SJSA1 (cell line): ENCODE measurements around the gene TNFAIP8L3. TPM values are rescaled to one million over a fixed set of nuclear protein-coding genes. Genes with fewer than 3 reads are reported as not detected.
"Not testable (repeated sequence)": the region's sequence is repeated elsewhere in the genome, so short reads cannot be mapped to it uniquely, and the experiment has no call there.

Experiments used
- DNase-seq, 2 experiments: peaks; one replicate each; pipeline ENCODE4 v3.0.0-alpha.2; 2015 to 2020; ENCODE audit warnings: low spot score in 2 of 2, low read depth in 1 of 2
- H3K27ac ChIP-seq: fragments of 250-450 bp; sonication (Bioruptor Pico); 2 replicates; pipeline ENCODE4 v1.5.1; 2020; ENCODE audit warnings: mild to moderate bottlenecking, moderate library complexity
- H3K27me3 ChIP-seq: fragments of 250-450 bp; sonication (Bioruptor Pico); replicated peaks from 2 replicates; pipeline ENCODE4 v1.5.1; 2020; ENCODE audit warnings: mild to moderate bottlenecking, moderate library complexity
- H3K36me3 ChIP-seq: fragments of 250-450 bp; sonication (Bioruptor Pico); 2 replicates; pipeline ENCODE4 v1.5.1; 2020; ENCODE audit warnings: mild to moderate bottlenecking
- H3K4me1 ChIP-seq: fragments of 250-450 bp; sonication (Bioruptor Pico); replicated peaks from 2 replicates; pipeline ENCODE4 v1.6.1; 2021; ENCODE audit warnings: mild to moderate bottlenecking
- H3K4me3 ChIP-seq: fragments of 250-450 bp; sonication (Bioruptor Pico); 2 replicates; pipeline ENCODE4 v1.5.1; 2020; ENCODE audit warnings: mild to moderate bottlenecking
- H3K9me3 ChIP-seq: fragments of 250-450 bp; sonication (Bioruptor Pico); replicated peaks from 2 replicates; pipeline ENCODE4 v1.5.1; 2020; ENCODE audit warnings: mild to moderate bottlenecking
- total RNA-seq: library from RNA; depleted of rRNA; stranded (reverse); fragments of >200 nt; shearing (Covaris generic); gene quantifications from 2 replicates; pipeline ENCODE4 v1.2.3, GENCODE V29; 2014

TNFAIP8L3 gene
- total RNA-seq, 1 experiment from 2014 or later, result not detected

DNA sequence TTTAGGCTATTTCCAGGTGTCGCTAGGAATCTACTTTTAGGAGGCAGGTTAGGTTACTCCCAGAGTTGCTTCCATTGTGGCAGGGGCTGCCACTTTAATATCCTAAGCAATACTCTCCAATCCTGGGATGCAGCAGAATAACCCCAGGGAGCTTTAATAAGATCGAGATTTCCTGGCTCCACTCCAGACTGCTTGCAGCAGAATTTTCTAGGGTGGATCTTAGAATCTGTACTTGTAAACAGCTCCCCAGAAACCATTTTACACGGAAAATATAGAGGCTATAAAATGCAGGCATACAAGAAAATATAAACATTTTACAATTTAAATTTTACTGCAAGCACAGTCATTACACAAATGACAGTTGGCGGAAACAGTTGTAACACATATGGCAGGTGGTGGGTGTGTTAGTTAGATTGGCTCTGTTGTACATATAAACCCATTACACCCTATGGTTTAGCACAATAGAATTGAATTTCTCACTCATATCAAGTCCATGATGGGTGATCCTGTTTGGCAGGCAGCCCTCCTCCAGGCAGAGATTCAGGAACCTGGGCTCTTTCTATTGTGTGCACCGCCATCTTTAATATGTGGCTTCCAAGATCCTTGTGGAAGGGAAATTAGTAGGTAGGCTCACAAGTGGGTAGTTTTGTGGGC lies 35.0 kb upstream of the TNFAIP8L3 start:
- H3K4me1 ChIP-seq, result peaks cover 17% of the 10 kb centered on the region
- DNase-seq, result no peak
- no peak overlapping the region for H3K4me3 ChIP-seq

DNA sequence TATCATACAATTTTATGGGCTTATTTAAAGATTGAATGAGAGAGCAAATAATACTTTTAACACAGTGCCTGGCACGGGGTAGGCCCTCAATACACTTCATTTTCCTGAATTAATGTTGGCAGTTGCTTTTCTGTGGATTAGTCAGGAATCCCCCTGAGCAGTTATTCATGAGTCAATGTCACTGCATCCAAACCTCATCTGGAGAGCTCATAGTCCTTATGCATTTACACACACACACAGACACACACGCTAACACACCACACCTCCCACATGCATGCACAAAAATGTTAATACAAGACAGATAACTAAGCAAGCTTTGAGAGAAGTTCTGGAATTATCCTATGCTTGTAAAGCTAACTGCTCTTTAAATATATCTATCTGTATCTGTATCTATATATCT lies 34.0 kb upstream of the TNFAIP8L3 start:
- no peaks in the 10 kb centered on the region for H3K36me3 ChIP-seq
- H3K27ac ChIP-seq, result no peak overlapping the region

More for the DNA sequence above, 35.0 kb upstream of the TNFAIP8L3 start:
- Histone ChIP-seq H3K27me3 (no peaks in the 10 kb centered on the region), H3K9me3 (no peaks in the 10 kb centered on the region), H3K27ac (no peak overlapping the region), H3K36me3 (no peaks in the 10 kb centered on the region)

DNA sequence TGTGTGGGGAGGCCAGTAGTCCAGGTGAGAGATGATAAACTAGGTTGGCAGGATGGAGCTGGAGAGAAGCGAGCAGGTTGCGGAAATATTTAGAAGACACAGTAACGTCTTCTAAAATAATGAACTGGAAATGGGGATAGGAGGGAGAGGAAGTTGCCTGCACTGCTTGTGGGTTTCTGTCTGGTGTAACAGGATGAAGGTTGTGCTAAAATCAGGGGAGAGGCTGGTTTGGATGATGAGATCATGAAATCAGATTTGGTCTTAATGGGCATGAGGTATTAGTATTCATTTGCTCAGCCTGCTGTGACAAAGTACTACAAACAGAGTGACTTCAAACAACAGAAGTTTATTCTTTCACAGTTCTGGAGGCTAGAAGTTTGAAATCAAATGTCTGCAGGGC lies 32.1 kb upstream of the TNFAIP8L3 start:
- no peaks in the 10 kb centered on the region for H3K36me3 ChIP-seq
- no peaks in the 10 kb centered on the region for H3K9me3 ChIP-seq
- no peak overlapping the region for H3K4me3 ChIP-seq
- H3K27ac ChIP-seq, result no peak overlapping the region
- DNase-seq, result no peak
- H3K4me1 ChIP-seq, result peaks cover 3% of the 10 kb centered on the region
- H3K27me3 ChIP-seq, result no peaks in the 10 kb centered on the region

More for the DNA sequence above, 34.0 kb upstream of the TNFAIP8L3 start:
- DNase-seq, result no peak
- Histone ChIP-seq H3K9me3 (no peaks in the 10 kb centered on the region), H3K27me3 (no peaks in the 10 kb centered on the region), H3K4me3 (no peak overlapping the region), H3K4me1 (peaks cover 17% of the 10 kb centered on the region)

DNA sequence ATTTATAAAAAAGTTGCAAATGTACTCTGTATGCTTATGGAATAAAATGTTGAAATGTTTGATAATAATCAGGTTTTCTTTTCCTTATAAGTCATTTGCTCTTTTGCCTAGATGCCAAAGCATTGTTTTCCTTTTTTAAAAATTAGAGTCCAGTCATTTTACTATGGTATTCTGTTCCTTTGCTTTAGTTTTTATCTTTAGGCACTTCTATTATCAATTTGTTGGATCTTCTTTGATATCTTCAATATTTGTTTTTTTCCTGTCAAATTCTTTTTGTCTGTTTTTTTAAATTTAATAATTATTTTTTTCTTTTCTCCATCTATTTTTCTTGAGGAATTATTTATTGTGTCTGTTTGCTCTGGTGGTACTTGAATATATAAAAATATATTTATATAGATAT lies 28.3 kb upstream of the TNFAIP8L3 start:
- H3K27ac ChIP-seq, H3K9me3 ChIP-seq, H3K36me3 ChIP-seq, H3K4me3 ChIP-seq, H3K27me3 ChIP-seq, H3K4me1 ChIP-seq, DNase-seq: not testable (repeated sequence)

DNA sequence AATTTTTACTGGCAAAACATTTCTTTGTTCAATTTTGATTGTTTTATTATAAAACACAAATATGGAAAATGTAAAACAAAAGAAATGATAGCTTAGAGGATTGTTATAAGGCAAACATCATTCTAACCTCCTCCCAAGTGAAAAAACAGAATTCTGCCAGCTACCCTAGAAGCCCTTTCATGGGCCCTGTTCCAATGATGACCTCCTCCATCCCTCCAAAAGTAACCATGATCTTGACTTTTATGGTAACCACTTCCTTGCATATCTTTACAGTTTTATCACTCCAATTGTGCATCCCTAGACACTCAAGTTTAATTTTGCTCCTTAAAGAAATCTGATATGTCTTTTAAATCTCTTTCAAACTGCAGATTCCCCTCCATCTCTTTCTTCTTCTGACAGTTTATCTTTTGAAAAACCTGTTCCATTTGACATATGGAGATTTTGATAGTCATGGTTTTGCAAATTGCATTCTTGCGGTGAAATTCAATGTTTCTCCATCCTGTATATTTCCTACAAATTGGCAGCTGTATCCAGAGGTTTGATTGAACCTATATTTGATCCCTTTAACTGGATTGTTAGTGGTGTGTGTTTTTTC lies 27.0 kb upstream of the TNFAIP8L3 start:
- H3K36me3 ChIP-seq, result no peaks in the 10 kb centered on the region
- no peak for DNase-seq
- no peak overlapping the region for H3K4me3 ChIP-seq
- peaks cover 9% of the 10 kb centered on the region; the same call in 1 of the 2 replicates for H3K4me1 ChIP-seq
- H3K27me3 ChIP-seq, result no peaks in the 10 kb centered on the region
- no peak overlapping the region for H3K27ac ChIP-seq
- no peaks in the 10 kb centered on the region for H3K9me3 ChIP-seq

DNA sequence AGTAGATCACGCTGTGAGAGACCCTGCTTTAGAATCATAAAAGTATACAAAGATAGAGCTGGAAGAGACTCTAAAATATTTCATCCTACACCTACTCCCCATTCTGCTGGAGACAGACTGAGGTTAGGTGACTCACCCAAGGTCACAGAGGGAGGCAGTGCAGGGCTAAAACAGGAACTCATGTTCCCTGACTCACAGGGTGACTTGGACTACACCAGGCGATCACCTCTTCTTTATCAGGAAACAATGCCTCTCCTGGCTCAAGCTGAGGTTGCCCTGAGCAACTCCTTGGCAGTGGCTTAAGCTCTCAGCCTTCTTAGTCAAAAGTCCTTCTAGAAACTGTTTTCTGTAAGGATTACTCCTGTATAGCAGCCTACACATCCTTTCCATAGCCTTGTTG lies 26.4 kb upstream of the TNFAIP8L3 start:
- DNase-seq, result peak; percentile 28 to 55
- Histone ChIP-seq H3K4me1 (peaks cover 9% of the 10 kb centered on the region; the same call in 1 of the 2 replicates), H3K4me3 (no peak overlapping the region), H3K9me3 (no peaks in the 10 kb centered on the region), H3K27ac (no peak overlapping the region), H3K27me3 (no peaks in the 10 kb centered on the region), H3K36me3 (no peaks in the 10 kb centered on the region)

DNA sequence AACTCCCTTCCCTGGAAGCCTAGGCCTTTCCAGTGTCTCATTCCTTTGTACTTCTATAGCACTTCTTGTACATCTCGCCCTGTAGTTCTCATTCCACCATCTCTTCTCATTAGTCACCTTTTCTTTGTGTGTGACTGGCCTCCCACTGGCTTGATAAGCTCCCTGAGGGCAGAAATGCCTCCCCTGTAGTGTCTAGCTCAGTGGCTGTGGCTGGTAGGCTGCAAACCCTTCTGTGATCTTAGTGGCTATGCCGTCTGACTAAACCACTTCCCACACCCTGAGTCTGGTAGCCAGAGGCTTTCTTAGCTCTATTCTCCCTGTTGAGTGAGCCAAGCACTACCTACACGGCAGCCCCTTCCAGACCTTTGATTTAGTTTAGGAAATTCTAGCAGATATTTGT lies 24.4 kb upstream of the TNFAIP8L3 start:
- no peaks in the 10 kb centered on the region for H3K9me3 ChIP-seq
- H3K27me3 ChIP-seq, result no peaks in the 10 kb centered on the region
- H3K36me3 ChIP-seq, result no peaks in the 10 kb centered on the region
- DNase-seq, result no peak
- peaks cover 9% of the 10 kb centered on the region; the same call in 1 of the 2 replicates for H3K4me1 ChIP-seq
- no peak overlapping the region for H3K4me3 ChIP-seq
- no peak overlapping the region for H3K27ac ChIP-seq

DNA sequence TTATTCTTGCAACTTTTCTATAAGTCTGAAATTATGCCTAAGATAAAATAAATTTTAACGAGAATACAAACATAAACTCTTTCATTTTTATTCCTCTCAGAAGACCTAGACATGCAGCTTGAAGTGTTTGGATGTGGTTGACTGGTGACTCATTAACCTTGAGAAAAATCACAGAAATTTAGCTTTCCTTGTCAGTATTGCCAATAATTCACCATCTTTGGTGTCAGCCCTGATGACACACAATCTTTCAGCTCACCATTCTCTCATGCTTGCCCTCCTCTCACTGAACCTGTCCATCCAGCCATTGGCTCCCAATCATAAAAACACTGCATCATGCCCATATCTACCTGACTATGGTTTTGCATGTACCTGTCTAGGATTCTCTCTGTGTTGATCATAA lies 22.6 kb upstream of the TNFAIP8L3 start:
- DNase-seq, result no peak
- H3K36me3 ChIP-seq, result no peaks in the 10 kb centered on the region
- H3K27ac ChIP-seq, result no peak overlapping the region
- H3K4me3 ChIP-seq, result no peak overlapping the region
- peaks cover 9% of the 10 kb centered on the region; the same call in 1 of the 2 replicates for H3K4me1 ChIP-seq
- no peaks in the 10 kb centered on the region for H3K27me3 ChIP-seq
- H3K9me3 ChIP-seq, result no peaks in the 10 kb centered on the region

DNA sequence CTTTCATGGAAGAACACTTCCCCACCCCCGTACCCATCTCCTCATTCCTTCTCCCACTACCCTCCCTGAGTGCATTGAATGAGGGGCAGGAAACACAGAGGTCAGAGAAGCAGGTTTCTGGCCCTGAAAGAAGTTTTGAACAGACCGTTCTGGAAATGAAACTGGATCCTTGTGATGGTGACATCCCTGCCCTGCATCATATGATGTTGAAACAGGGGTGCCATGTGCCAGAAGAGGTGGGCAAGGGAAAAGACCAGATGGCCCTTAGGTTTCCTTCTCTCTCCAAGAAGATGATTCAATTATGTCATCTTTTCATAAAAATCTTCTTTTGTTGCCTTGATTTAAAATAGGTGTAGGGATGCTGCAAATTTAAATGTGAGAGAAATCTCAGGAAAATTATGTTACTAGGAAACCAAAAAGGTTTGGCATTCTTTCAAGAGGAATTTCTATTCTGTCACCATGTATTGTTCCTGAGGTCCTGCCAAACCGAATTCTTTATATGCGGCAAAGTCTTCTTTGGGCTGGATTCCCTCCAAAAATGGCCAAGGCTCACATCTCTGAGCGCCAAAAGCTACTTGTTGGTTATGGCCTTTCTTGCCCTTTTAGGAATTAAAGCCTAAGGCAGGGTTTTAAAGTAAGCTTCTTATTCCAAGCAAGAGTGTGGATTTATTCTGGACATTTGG lies 19.9 kb upstream of the TNFAIP8L3 start:
- Histone ChIP-seq H3K4me3 (no peak overlapping the region), H3K4me1 (no peaks in the 10 kb centered on the region), H3K36me3 (no peaks in the 10 kb centered on the region), H3K27ac (no peak overlapping the region), H3K27me3 (no peaks in the 10 kb centered on the region), H3K9me3 (no peaks in the 10 kb centered on the region)
- DNase-seq, result no peak

DNA sequence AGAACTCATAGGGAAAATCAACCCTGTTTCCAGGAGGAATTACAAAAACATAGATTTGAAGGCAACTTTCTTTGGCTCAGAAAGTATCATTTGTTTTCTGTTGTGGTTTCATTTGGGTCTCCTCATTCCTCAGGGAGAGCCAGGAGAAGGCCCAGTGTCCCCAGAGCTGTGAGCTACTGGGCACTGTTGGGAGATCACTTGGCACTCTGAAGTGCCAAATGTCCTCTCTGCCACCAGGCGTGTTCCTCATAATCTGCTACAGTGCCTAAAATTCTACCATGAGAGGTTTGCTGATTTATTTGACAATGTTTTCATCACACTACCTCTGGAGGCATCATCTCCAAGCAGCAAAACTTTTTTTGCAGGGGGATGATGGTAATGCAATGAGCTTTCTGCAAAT lies 17.4 kb upstream of the TNFAIP8L3 start:
- Histone ChIP-seq H3K9me3 (no peaks in the 10 kb centered on the region), H3K36me3 (no peaks in the 10 kb centered on the region), H3K4me3 (no peak overlapping the region), H3K27me3 (no peaks in the 10 kb centered on the region), H3K27ac (no peak overlapping the region), H3K4me1 (no peaks in the 10 kb centered on the region)
- no peak for DNase-seq

DNA sequence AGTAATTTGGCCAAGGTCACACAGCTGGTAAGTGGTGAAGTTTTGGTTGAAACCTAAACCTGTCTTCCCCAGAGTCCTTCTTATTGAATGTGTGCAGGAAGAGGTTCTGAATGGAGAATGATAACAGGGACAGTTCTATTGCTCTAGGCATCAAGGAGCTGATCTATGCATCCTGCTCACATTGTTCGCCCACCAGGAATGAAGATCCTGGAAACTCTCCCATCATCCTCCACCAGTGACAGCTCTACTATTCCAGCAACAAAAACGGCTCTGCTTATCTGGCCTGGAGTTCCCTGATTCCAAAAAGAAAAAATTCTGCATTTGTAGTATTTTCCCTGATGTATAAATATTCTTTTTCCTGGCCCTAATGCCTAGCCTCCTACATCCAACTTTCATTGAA lies 16.4 kb upstream of the TNFAIP8L3 start:
- Histone ChIP-seq H3K27me3 (no peaks in the 10 kb centered on the region), H3K9me3 (no peaks in the 10 kb centered on the region), H3K36me3 (no peaks in the 10 kb centered on the region), H3K4me1 (no peaks in the 10 kb centered on the region), H3K4me3 (no peak overlapping the region), H3K27ac (no peak overlapping the region)
- no peak for DNase-seq

DNA sequence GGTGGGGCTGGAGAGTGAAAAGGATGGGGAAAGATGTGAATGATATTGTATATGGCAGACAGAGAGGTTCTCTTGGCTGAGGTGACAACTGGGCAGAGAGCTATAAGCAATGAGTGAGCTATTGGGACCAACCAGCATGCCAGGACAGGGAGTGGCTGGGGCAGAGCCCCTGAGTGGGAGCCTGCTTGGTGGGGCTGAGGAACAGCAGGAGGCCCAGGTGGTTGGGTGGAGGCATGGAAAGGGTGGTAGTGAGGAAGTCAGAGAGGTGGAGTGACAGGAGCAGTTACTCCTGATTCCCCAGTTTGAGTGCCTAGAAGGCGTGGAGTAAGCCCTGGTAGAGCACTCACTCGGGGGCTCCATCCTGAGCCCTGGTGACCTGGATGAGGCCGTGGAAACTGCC lies 15.5 kb upstream of the TNFAIP8L3 start:
- Histone ChIP-seq H3K27me3 (no peaks in the 10 kb centered on the region), H3K9me3 (no peaks in the 10 kb centered on the region), H3K4me1 (no peaks in the 10 kb centered on the region), H3K4me3 (no peak overlapping the region), H3K36me3 (no peaks in the 10 kb centered on the region), H3K27ac (no peak overlapping the region)
- no peak for DNase-seq

DNA sequence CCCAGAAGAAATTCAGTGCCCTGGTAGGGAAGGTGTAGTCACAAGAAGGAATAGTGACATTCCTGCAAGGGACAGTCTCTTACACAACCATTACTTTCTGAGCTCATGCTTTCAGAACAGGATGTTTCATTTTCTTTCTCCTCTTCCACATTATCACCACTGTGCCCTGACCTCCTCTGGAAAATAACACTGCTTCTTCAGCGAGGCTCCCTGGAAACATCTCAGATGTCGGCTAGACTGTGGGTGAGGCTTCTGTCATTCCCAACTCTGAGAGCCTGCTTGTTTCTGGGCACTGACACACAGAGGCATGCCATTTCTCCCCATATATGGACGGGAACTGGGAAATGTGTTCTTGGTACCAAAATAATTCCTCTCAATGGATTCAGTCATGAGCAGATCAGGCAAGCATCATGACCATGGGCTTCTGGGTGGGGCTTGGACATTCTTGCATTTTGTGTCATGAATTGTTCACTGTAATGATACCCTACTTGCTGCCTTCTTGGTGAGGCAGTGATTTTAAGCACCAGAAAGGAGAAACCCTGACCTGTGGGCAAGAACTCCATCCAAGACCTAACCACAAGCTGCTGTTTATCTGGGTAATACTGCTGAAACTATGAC lies 14.3 kb upstream of the TNFAIP8L3 start:
- DNase-seq, result no peak
- Histone ChIP-seq H3K4me3 (no peak overlapping the region), H3K27me3 (no peaks in the 10 kb centered on the region)

DNA sequence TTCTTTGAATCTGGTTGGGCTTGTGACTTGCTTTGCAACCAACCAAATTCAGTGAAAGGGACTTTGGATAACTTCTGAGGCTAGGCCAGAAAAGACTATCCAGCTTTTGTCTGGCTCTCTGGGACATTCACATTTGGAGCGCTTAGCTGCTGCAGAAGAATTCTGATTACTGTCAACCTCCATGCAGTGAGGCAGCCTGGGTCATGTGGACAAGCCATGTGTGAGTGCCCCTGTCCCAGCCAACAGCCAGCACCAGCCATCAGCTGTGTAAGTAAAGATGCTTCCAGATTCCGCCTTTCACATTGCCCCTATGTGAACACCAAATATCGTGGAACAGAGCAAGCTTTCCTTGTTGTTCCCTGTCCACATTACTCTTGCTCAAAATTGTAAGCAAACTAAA lies 12.9 kb upstream of the TNFAIP8L3 start:
- no peak overlapping the region for H3K27ac ChIP-seq
- no peak for DNase-seq
- H3K4me1 ChIP-seq, result no peaks in the 10 kb centered on the region
- no peaks in the 10 kb centered on the region for H3K36me3 ChIP-seq
- H3K9me3 ChIP-seq, result no peaks in the 10 kb centered on the region
- H3K27me3 ChIP-seq, result no peaks in the 10 kb centered on the region
- no peak overlapping the region for H3K4me3 ChIP-seq

More for the DNA sequence above, 14.3 kb upstream of the TNFAIP8L3 start:
- Histone ChIP-seq H3K9me3 (no peaks in the 10 kb centered on the region), H3K27ac (no peak overlapping the region), H3K36me3 (no peaks in the 10 kb centered on the region), H3K4me1 (no peaks in the 10 kb centered on the region)
